H1 (cell line): Measurements from ENCODE around the gene HYCC1. TPM values are rescaled to one million over a fixed set of nuclear protein-coding genes. Genes with fewer than 3 reads are reported as not detected.

Experiments
- ATF3 ChIP-seq: IDR thresholded peaks from 2 replicates; pipeline ENCODE4 v1.6.1; 2011; ENCODE audit warnings: low read depth, mild to moderate bottlenecking, low read length; ENCODE audit not compliant: insufficient read depth
- BACH1 ChIP-seq: IDR thresholded peaks from 2 replicates; pipeline ENCODE4 v1.6.1; 2012; ENCODE audit warnings: low read length, improper control_type of control experiment
- CEBPB ChIP-seq: IDR thresholded peaks from 2 replicates; pipeline ENCODE4 v1.6.1; 2012; ENCODE audit warnings: low read depth, low read length
- CHD2 ChIP-seq: IDR thresholded peaks from 2 replicates; pipeline ENCODE4 v1.6.1; 2012; ENCODE audit warnings: low read length, improper control_type of control experiment
- CTBP2 ChIP-seq: IDR thresholded peaks from 2 replicates; pipeline ENCODE4 v1.7.0; 2011; ENCODE audit warnings: borderline replicate concordance, mild to moderate bottlenecking, moderate library complexity, mixed read lengths, low read length; ENCODE audit not compliant: insufficient read depth, insufficient read length
- CTCF ChIP-seq, 3 experiments: IDR thresholded peaks; 1 replicate in 2 of 3; 2 replicates in 1 of 3; pipeline versions ENCODE4 v1.5.1 to v1.6.1; 2011; ENCODE audit warnings: low read length in 3 of 3, mild to moderate bottlenecking in 3 of 3, inconsistent platforms in 2 of 3, low read depth in 1 of 3, moderate library complexity in 1 of 3; ENCODE audit not compliant: insufficient read depth in 1 of 3; ENCODE audit errors: control extremely low read depth in 1 of 3
- EZH2 ChIP-seq: fragments of 200-600 bp; sonication (generic); IDR thresholded peaks from 2 replicates; pipeline ENCODE4 v1.7.1; 2012; ENCODE audit warnings: low read depth, mild to moderate bottlenecking, moderate library complexity, low read length, inconsistent platforms; ENCODE audit not compliant: severe bottlenecking
- FOSL1 ChIP-seq: IDR thresholded peaks from 2 replicates; pipeline ENCODE4 v1.6.1; 2011; ENCODE audit warnings: mild to moderate bottlenecking, low read depth, low read length, moderate library complexity; ENCODE audit not compliant: insufficient read depth
- GTF2F1 ChIP-seq: IDR thresholded peaks from 2 replicates; pipeline ENCODE4 v1.6.1; 2012; ENCODE audit warnings: low read depth, low read length, improper control_type of control experiment, borderline replicate concordance
- HDAC6 ChIP-seq: IDR thresholded peaks from one replicate; pipeline ENCODE4 v1.7.1; 2012; ENCODE audit warnings: low read depth, mild to moderate bottlenecking, inconsistent platforms, low read length, moderate library complexity
- JUN ChIP-seq: IDR thresholded peaks from 2 replicates; pipeline ENCODE4 v1.6.1; 2011; ENCODE audit warnings: low read depth, mild to moderate bottlenecking, improper control_type of control experiment, low read length
- JUND ChIP-seq: IDR thresholded peaks from 2 replicates; pipeline ENCODE4 v1.6.1; 2011; ENCODE audit warnings: mild to moderate bottlenecking, improper control_type of control experiment, low read length
- KDM5A ChIP-seq: fragments of 200-600 bp; IDR thresholded peaks from 2 replicates; pipeline ENCODE4 v1.7.1; 2012; ENCODE audit warnings: mild to moderate bottlenecking, low read length, inconsistent platforms, mixed read lengths
- MAX ChIP-seq: IDR thresholded peaks from 2 replicates; pipeline ENCODE4 v1.6.1; 2012; ENCODE audit warnings: inconsistent platforms
- POLR2AphosphoS5 ChIP-seq: IDR thresholded peaks from 2 replicates; pipeline ENCODE4 v1.6.1; 2011; ENCODE audit warnings: low read depth, low read length
- RAD21 ChIP-seq, 2 experiments: IDR thresholded peaks in 1 of 2; conservative IDR thresholded peaks in 1 of 2; 2 replicates each; pipeline ENCODE4 v1.6.1; 2011; ENCODE audit warnings: low read depth in 2 of 2, low read length in 2 of 2, improper control_type of control experiment in 1 of 2, inconsistent platforms in 1 of 2, mild to moderate bottlenecking in 1 of 2, moderate library complexity in 1 of 2
- RFX5 ChIP-seq: IDR thresholded peaks from 2 replicates; pipeline ENCODE4 v1.6.1; 2011; ENCODE audit warnings: low read depth, low read length, improper control_type of control experiment, borderline replicate concordance
- TCF12 ChIP-seq: IDR thresholded peaks from 2 replicates; pipeline ENCODE4 v1.6.1; 2011; ENCODE audit warnings: low read depth, mild to moderate bottlenecking, low read length
- TEAD4 ChIP-seq: IDR thresholded peaks from 2 replicates; pipeline ENCODE4 v1.6.1; 2012; ENCODE audit warnings: low read depth, low read length, inconsistent platforms, mixed read lengths
- YY1 ChIP-seq: IDR thresholded peaks from 2 replicates; pipeline ENCODE4 v1.6.1; 2011; ENCODE audit warnings: low read depth, mild to moderate bottlenecking, low read length
- polyA plus RNA-seq, 7 experiments: library from polyadenylated mRNA; depleted of rRNA in 3 of 7; stranded (reverse) in 5 of 7; unstranded in 2 of 7; fragments of >200 nt in 5 of 7; fragments of 200-250 nt in 2 of 7; gene quantifications; 1 replicate in 5 of 7; 2 replicates in 1 of 7; 4 replicates in 1 of 7; pipeline versions ENCODE4 v1.2.1 to v1.2.3, GENCODE V29; 2011 to 2013; ENCODE audit warnings: missing spikeins in 2 of 7, mixed read lengths in 2 of 7
- total RNA-seq: library from RNA; stranded (reverse); fragmentation: NEBNext Ultra II Directional; extraction: Animal tissue kit (Norgen Biotek cat#: 25700); gene quantifications from 2 replicates; pipeline ENCODE4 v1.2.1, GENCODE V29; 2021

HYCC1 gene
- total and polyA plus RNA-seq, 2 of the 8 experiments (the other 6 are each of a cell fraction or from before 2014, with no cell fraction given) = 20.2 to 142 TPM

- TF ChIP-seq CEBPB (no peak), RFX5 (no peak), CTBP2 (no peak), MAX (peak; percentile 47), TCF12 (no peak), RAD21 (IDR thresholded peaks at IDR 0.05 in 1 of 2, conservative IDR thresholded peaks at IDR 0.05 in 1 of 2; ENCODE audit: low read depth in 2 of 2, low read length in 2 of 2) (peak in 1 of 2 experiments; percentile 41; a peak in 2 of 4 replicates), JUND (no peak), JUN (no peak), EZH2 (no peak), HDAC6 (no peak), YY1 (no peak), KDM5A (no peak), FOSL1 (no peak), CHD2 (peak; percentile 93), TEAD4 (no peak), POLR2AphosphoS5 (peak; percentile 86), ATF3 (no peak), BACH1 (no peak), CTCF (IDR thresholded peaks at IDR 0.05; ENCODE audit: control extremely low read depth in 1 of 3, insufficient read depth in 1 of 3, low read depth in 1 of 3, low read length in 3 of 3) (peak; percentile 18 to 54 (median 51); a peak in 3 of 4 replicates), GTF2F1 (peak; percentile 54; the same call in 1 of the 2 replicates)
Observed at GRCh38 chr7:23013715-23014649, at the start of gene HYCC1 (continued).
